ENCODE results near the gene ZDHHC17. TPM values are rescaled to one million over a fixed set of nuclear protein-coding genes. Genes with fewer than 3 reads are reported as not detected.

The ZDHHC17 gene, protein sequence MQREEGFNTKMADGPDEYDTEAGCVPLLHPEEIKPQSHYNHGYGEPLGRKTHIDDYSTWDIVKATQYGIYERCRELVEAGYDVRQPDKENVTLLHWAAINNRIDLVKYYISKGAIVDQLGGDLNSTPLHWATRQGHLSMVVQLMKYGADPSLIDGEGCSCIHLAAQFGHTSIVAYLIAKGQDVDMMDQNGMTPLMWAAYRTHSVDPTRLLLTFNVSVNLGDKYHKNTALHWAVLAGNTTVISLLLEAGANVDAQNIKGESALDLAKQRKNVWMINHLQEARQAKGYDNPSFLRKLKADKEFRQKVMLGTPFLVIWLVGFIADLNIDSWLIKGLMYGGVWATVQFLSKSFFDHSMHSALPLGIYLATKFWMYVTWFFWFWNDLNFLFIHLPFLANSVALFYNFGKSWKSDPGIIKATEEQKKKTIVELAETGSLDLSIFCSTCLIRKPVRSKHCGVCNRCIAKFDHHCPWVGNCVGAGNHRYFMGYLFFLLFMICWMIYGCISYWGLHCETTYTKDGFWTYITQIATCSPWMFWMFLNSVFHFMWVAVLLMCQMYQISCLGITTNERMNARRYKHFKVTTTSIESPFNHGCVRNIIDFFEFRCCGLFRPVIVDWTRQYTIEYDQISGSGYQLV
- 26.1 and 30.7 TPM in 2 replicates for total RNA-seq

DNA sequence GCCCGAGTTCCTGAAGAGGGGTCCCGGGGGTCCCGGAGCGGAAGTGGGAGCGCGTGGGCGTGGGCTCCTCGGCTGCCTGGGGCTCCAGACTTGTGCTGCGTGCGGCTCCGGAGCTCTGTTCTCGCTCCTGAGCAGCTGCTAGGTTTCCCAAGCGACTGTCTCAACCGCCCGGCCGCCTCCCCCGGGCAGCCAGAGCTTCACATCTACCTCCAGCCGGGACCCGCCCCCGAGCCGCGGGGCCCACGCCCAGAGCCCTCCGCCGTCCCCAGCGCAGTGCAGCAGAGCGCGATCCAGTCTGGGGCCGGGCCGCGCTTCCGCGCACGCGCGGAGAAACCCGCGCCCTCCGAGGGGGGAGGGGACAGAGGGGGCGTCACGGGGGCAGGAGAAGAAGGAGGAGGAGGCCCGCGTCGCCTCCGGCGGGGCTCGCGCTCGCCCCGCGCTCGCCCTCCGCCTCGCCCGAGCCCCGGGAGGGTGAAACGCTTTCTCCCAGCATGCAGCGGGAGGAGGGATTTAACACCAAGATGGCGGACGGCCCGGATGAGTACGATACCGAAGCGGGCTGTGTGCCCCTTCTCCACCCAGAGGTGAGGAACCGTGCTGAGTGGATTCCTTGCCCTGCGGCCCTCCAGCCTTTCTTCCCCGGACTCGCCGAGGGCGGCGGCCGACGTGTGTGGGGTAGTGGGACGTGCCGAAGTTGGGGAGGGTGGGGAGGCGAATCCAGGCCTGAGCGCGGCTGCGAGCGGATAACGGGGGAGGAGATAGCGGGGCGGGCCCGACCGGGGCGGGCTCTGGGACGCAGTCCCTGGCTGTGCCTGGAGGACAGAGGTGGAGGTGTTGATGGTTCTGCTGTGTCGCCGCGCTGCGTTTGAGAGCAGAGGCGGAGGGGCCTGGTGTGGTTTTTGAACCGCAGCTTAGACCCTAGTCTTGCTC is at the start of gene ZDHHC17:
Gene ZDHHC17 (plus strand): TSS at position 370 of the 930 bp plus-strand sequence. CDS start 122 bp downstream, at position 492.
- no peaks in the 10 kb centered on the region for H3K27me3 ChIP-seq (ENCODE audit: control insufficient read depth, insufficient read depth, low read length)
- peak; percentile 83 for DNase-seq (ENCODE audit: low read depth)

GRCh38 chr12:76714415-76714814 is 49.5 kb upstream of the ZDHHC17 start:
- no peak for TF ChIP-seq CTCF (IDR thresholded peaks at IDR 0.05; ENCODE audit: insufficient read depth, low read length, severe bottlenecking)
- DNase-seq (ENCODE audit: low read depth) (no peak), FAIRE-seq (no peak)
- Histone ChIP-seq H3K4me3 (ENCODE audit: low read depth, low read length) (no peak overlapping the region), H3K27me3 (ENCODE audit: control insufficient read depth, insufficient read depth, low read length) (no peaks in the 10 kb centered on the region), H3K36me3 (ENCODE audit: control insufficient read depth, insufficient read depth, low read length) (no peaks in the 10 kb centered on the region)

More for the DNA sequence above, at the start of gene ZDHHC17:
- no peaks in the 10 kb centered on the region for H3K36me3 ChIP-seq (ENCODE audit: control insufficient read depth, insufficient read depth, low read length)
- peak within 1 kb of the TSS; percentile 95 for H3K4me3 ChIP-seq (ENCODE audit: low read depth, low read length)
- TF ChIP-seq CTCF (IDR thresholded peaks at IDR 0.05; ENCODE audit: insufficient read depth, low read length, severe bottlenecking) = no peak
- FAIRE-seq = no peak

DNA sequence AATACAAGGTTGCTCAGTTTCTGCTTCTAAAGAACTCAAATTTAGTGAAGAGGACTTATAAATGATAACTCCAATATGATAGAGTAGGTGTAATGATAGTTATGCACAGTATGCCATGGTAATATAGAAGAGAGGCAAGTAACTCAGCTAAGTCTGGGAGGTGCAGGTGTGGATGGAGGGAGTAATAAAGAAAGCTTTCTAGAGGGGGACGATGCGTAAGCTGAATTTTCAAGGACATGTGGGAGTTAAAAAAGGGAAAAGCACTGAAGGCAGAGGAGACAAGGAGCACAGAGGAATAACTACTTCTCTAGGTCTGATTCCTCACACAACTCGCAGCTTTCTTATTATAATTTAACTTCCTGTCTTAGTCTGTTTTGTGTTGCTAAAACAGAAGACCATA is 49.1 kb upstream of the ZDHHC17 start:
- FAIRE-seq = no peak
- TF ChIP-seq CTCF (IDR thresholded peaks at IDR 0.05; ENCODE audit: insufficient read depth, low read length, severe bottlenecking) = no peak
- no peak overlapping the region for H3K4me3 ChIP-seq (ENCODE audit: low read depth, low read length)
- no peaks in the 10 kb centered on the region for H3K36me3 ChIP-seq (ENCODE audit: control insufficient read depth, insufficient read depth, low read length)
- no peaks in the 10 kb centered on the region for H3K27me3 ChIP-seq (ENCODE audit: control insufficient read depth, insufficient read depth, low read length)
- no peak for DNase-seq (ENCODE audit: low read depth)

DNA sequence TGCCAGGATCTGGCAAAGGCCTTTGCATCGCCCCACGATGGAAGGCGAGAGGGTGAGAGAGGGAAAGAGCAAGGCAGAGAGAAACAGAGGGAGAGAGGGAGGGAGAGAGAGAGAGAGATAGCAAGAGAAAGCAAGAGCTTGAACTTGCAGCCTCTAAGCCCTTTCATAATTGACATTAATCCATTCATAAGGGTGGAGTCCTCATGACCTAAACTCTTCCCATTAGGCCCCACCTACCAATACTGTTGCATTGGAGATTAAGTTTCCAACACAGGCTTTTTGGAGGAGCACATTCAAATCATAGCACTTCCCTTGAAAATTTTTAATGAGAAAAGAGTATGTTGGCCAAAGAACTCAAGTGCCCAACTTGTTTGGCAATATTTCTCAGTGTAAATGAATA is 48.6 kb upstream of the ZDHHC17 start:
- Histone ChIP-seq H3K36me3 (ENCODE audit: control insufficient read depth, insufficient read depth, low read length) (no peaks in the 10 kb centered on the region), H3K27me3 (ENCODE audit: control insufficient read depth, insufficient read depth, low read length) (no peaks in the 10 kb centered on the region), H3K4me3 (ENCODE audit: low read depth, low read length) (no peak overlapping the region)
- no peak for TF ChIP-seq CTCF (IDR thresholded peaks at IDR 0.05; ENCODE audit: insufficient read depth, low read length, severe bottlenecking)
- DNase-seq (ENCODE audit: low read depth) = no peak
- FAIRE-seq = no peak

- H3K36me3 ChIP-seq (ENCODE audit: control insufficient read depth, insufficient read depth, low read length) = no peaks in the 10 kb centered on the region
- no peak for DNase-seq (ENCODE audit: low read depth)
- H3K27me3 ChIP-seq (ENCODE audit: control insufficient read depth, insufficient read depth, low read length) = no peaks in the 10 kb centered on the region
- no peak for FAIRE-seq
- no peak overlapping the region for H3K4me3 ChIP-seq (ENCODE audit: low read depth, low read length)
- no peak for TF ChIP-seq CTCF (IDR thresholded peaks at IDR 0.05; ENCODE audit: insufficient read depth, low read length, severe bottlenecking)
Measured at GRCh38 chr12:76717314-76717713, 46.6 kb upstream of the ZDHHC17 start.

Measured in bronchial epithelial cell (primary cell).